NB4 (cell line): ENCODE measurements around the gene LRBA.

Experiments used
- DNase-seq: peaks from one replicate; pipeline ENCODE4 v3.0.0; 2010; ENCODE audit warnings: low read depth
- H3K4me3 ChIP-seq: one replicate; pipeline ENCODE4 v1.5.1; 2011; ENCODE audit warnings: mild to moderate bottlenecking, low read depth, low read length, moderate library complexity
- MYC ChIP-seq: IDR thresholded peaks from 2 replicates; pipeline ENCODE4 v1.6.1; 2011; ENCODE audit warnings: low read depth, low read length
- POLR2A ChIP-seq: IDR thresholded peaks from 2 replicates; pipeline ENCODE4 v1.6.1; 2011; ENCODE audit warnings: mild to moderate bottlenecking; ENCODE audit not compliant: insufficient read length; ENCODE audit errors: extremely low read depth
- TF ChIP-seq, protein P1 (sequence below): IDR thresholded peaks from 2 replicates; pipeline ENCODE4 v1.6.1; 2011; ENCODE audit warnings: low read depth, low read length
- TF ChIP-seq, protein P2 (sequence below): IDR thresholded peaks from one replicate; pipeline ENCODE4 v1.5.1; 2012; ENCODE audit warnings: low read depth, low read length

The LRBA gene

DNA sequence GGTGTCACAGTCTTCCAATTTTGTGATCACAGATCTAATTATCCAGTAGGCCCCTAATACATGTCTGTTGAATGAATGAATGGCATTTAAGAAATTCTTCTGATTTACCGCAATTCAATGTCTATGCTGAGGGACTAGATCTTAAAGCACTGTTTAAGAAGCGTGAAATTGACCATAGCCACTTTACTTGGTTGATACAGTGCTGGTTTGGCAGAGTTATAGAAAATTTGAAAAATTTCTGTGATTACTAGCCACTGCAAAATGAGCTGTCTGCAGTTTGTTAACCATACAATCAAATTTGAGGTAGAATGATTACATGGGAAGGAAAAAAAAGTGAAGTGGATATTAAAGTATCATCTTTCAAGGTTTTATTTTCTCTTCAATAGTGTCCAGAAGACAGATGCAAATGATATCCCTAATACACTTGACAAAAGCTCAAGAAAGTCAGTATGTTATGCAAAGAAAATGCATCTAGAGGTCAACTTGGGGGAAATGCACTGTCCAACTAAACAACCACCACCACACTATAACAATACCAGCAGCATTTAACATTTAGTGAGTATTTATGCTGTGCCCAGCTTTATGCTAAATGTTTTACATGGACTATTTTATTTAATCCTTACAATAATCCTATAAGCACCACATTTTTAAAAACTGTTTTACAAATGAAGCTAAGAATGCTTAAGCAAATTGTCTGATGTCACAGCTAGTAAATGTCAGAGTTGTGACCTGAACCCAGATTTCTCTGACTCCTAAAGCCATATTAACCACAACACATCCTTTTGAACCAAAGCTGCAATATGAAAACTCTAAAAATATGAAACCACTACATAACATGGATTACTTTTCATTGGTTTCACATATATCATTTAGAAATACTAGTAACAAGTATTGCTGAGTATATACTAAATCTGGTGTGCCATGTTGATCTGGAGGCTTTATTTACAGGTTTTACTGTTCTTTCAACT lies 651.1 kb downstream of the LRBA start:
- no peak for DNase-seq
- TF ChIP-seq POLR2A (no peak), MYC (no peak)
- TF ChIP-seq, protein P1, sequence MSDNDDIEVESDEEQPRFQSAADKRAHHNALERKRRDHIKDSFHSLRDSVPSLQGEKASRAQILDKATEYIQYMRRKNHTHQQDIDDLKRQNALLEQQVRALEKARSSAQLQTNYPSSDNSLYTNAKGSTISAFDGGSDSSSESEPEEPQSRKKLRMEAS = no peak
- TF ChIP-seq, protein P2, sequence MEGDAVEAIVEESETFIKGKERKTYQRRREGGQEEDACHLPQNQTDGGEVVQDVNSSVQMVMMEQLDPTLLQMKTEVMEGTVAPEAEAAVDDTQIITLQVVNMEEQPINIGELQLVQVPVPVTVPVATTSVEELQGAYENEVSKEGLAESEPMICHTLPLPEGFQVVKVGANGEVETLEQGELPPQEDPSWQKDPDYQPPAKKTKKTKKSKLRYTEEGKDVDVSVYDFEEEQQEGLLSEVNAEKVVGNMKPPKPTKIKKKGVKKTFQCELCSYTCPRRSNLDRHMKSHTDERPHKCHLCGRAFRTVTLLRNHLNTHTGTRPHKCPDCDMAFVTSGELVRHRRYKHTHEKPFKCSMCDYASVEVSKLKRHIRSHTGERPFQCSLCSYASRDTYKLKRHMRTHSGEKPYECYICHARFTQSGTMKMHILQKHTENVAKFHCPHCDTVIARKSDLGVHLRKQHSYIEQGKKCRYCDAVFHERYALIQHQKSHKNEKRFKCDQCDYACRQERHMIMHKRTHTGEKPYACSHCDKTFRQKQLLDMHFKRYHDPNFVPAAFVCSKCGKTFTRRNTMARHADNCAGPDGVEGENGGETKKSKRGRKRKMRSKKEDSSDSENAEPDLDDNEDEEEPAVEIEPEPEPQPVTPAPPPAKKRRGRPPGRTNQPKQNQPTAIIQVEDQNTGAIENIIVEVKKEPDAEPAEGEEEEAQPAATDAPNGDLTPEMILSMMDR = no peak
- H3K4me3 ChIP-seq = no peak overlapping the region

DNA sequence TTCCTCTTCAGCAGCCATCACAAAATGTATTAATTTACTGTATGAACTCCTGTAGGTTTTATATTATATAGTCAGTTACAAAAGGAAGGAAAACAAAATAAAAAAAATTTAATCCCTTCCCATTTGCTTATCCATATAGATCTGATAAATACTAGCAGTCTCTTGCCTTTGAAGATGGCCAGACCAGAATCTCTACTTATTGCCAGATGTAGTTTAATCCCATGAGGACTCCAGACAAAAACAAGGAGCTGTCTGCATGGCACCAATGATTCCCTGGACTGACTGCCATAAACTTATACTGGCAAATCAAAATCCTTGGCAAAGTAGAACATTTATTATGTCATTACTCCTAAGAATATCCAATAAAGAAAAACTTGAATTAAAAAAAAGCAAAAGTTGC lies 656.4 kb downstream of the LRBA start:
- TF ChIP-seq MYC = no peak
- TF ChIP-seq, protein P1 = no peak
- TF ChIP-seq POLR2A = no peak
- TF ChIP-seq, protein P2 = no peak
- no peak overlapping the region for H3K4me3 ChIP-seq
- DNase-seq = no peak

DNA sequence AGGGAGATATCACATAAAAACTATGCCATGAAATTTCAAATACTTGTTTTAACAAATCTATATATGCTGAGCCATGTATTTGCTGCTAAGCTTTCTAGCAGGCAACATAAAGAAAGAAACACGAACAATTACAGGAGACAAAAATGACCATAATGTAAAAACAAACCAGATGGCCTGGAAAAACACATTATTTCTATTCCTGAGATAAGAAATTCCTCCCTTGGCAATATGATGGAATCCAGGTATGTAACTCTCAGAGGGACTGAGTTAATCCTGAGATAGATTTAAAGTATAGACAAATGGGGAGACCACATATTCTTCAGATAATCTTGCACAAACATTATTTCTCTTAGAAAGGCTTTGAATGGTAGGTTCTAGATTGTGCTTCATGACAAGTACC lies 657.3 kb downstream of the LRBA start:
- H3K4me3 ChIP-seq = no peak overlapping the region
- TF ChIP-seq, protein P2 = no peak
- TF ChIP-seq POLR2A (no peak), MYC (no peak)
- TF ChIP-seq, protein P1 = no peak
- DNase-seq = no peak

DNA sequence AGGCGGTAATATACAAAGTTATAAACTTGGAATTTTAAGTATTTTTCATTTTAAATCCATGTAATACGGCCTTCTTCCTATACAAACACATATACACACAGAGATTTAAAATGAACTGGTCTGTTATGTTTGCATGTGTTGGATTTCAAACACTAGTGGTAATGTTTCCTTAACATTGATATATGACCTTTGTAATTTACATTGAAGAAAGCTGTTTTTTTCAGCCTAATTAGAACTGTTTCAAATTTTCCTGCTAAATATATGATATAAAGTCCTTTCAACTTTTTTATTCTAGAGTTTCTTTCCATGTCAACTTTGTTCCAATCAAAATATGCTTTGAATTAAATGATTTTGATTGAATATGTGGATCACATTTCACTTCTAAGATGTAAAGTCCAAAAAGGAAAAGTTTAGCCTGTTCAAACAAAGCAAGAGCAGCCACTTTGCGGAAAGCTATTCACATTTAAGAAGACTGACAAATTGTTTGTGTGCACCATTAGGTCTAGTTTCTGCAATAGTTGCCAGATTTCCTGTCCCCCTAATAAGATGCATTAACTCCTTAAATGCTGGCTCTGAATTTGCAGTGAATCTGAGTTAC lies 659.1 kb downstream of the LRBA start:
- no peak for DNase-seq
- no peak overlapping the region for H3K4me3 ChIP-seq
- TF ChIP-seq POLR2A = no peak

DNA sequence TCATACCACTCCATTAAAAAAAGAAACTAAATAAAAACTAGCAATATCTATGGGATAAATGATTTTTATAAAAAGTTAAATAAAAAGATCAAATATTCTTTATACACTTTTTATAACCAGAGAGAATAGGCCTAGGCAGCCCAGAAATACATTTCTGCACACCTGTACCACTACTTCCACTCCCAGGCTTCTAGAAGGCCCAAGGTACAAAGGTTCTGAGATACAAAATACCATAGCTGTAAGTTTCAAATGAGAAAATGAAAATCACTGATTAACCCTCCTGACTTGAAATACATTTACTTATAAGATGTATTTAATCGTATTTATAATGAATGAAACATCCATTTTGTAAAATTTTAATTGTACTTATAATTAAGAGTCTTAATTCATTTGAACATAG lies 659.7 kb downstream of the LRBA start:
- no peak overlapping the region for H3K4me3 ChIP-seq
- no peak for DNase-seq
- TF ChIP-seq, protein P1 = no peak
- TF ChIP-seq, protein P2 = no peak
- no peak for TF ChIP-seq POLR2A
- no peak for TF ChIP-seq MYC

DNA sequence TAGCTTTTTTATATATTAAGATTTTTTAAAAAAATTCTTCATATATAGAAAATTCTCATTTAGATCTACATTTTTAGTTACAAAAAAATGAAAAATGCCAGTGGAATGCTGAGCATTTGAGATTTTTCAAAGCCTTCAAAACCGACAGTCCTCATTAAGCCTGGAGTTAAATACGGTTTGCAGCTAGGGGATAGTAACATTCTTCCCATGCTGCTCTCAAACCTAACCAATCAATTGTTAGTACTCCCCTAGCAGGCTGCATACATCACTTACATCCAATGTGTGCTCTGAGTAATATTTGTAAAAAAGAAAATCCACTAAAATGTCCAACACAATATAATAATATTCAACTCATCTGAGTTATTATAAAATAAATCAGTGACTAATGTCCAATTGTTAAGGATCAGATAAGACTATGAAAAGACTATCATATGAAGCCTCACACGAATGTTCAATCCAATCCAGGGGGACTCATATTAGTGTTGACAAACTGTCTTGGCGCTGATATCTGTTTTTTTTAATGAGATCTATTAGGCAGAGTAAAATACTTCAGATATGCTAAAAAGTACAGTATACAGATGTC lies 660.8 kb downstream of the LRBA start:
- H3K4me3 ChIP-seq = no peak overlapping the region
- no peak for DNase-seq
- TF ChIP-seq, protein P2 = no peak
- TF ChIP-seq POLR2A (no peak), MYC (no peak)
- TF ChIP-seq, protein P1 = no peak
